CD4-positive, alpha-beta T cell treated with Interferon gamma for 1 hour (primary cell): Measurements from ENCODE around the gene R3HDM4.
A peak's percentile ranks its signal among the peaks of the same experiment; 100 is the strongest.

Experiments used
- DNase-seq: peaks from one replicate; pipeline ENCODE4 v3.0.0-alpha.2; 2020

The R3HDM4 gene

DNA sequence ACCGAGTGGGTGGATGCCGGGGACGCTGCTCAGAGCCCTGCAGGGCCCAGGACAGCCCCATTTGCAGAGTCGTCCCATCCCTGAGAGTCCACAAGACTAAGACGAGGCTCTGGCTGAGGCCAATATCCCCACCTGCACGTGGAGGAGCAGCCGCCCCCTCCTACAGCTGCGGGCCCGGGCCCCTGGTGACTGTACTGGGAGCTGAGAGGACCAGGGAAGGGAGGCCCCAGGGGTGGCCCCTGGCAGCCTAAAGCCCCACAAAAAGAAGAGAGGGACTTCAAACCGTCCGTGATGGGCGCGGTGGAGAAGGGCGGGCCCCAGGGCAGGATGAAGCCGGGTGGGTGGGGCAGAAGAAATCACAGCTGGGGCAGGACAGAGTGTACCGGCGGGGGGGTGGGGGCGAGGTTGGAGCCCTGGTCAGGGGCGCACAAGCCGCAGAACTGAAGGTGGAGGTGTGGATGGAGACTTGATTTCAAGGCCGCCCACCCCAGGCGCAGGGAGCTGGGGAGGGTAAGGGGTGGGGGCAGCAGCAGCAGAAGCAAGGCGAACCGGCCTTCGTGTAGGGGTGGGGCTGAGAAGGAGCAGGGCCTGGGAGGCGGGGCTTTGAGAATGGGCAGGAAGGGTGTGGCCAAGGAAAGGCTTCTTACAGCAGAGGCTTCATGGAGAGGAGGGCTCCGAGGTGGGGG lies 40.6 kb downstream of the R3HDM4 start:
- DNase-seq = peak; percentile 91

GRCh38 chr19:871446-872265 lies 41.4 kb downstream of the R3HDM4 start:
- no peak for DNase-seq

- no peak for DNase-seq
Observed at GRCh38 chr19:870963-871401, 42.0 kb downstream of the R3HDM4 start.

DNA sequence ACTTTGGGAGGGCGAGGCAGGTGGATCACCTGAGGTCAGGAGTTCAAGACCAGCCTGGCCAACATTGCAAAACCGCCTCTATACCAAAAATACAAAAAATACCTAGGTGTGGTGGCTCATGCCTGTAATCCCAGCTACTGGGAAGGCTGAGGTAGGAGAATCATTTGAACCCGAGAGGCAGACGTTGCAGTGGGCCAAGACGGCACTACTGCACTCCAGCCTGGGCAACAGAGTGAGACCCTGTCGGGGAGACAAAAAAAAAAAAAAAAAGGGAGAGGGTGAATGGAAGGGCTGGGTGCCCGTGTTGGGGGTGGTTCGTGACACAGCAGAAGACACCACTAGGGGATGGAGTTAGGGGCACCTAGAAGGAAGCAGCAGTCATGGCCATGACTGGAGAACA lies 42.7 kb downstream of the R3HDM4 start:
- no peak for DNase-seq

- no peak for DNase-seq
Observed at GRCh38 chr19:869245-870177, 43.5 kb downstream of the R3HDM4 start.

- DNase-seq = no peak
Observed at GRCh38 chr19:868458-869244, 44.4 kb downstream of the R3HDM4 start.

DNA sequence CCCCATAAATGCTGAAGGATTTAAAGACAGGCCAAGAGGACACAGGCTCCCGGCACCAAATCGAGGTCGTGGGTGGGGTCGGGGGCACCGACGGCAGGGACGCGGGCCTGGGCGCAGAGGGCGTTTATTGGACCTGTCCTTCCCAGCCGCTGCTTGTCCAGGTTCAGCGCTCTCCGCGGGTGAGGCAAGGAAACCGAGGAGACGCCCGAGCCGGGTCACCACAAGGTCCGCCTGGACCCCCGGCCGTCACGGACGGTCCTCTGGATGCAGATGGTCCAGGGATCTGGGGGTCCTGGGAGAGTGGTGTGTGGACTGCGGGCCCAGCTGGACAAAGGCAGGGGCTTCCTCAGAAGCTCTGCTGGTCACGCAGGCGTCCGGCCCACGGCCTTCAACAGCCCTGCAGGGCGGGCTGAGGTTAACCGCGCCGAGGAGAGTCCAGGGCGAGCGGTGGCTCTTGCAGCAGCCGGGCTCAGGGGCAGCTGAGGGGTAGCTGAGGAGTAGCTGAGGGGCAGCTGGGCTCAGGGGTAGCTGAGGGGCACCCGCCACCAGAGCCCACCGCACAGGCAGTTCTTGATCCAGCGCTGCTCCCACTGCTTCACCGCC lies 45.1 kb downstream of the R3HDM4 start:
- no peak for DNase-seq

DNA sequence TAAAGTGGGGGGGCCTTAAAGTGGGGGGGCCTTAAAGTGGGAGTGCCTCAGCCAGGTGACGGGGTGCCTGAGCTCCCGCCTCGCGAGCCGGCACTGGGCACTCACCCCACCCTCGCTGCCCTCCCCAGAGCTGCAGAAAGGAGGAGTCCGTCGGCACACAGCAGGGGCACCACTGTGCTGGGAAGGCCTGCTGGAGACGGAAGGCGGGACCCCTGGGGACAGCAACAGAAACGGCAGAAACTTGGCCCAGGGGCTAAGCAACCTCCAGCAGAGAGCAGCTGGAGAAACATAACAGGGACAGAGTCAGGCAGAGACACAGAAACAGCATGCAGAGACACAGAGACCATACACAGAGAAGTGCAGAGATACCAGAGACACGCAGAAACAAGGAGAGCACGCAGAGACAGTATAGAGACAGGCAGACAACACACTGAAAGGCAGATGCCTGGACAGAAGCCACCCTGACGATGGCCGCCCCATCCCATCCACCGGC lies 45.7 kb downstream of the R3HDM4 start:
- no peak for DNase-seq

DNA sequence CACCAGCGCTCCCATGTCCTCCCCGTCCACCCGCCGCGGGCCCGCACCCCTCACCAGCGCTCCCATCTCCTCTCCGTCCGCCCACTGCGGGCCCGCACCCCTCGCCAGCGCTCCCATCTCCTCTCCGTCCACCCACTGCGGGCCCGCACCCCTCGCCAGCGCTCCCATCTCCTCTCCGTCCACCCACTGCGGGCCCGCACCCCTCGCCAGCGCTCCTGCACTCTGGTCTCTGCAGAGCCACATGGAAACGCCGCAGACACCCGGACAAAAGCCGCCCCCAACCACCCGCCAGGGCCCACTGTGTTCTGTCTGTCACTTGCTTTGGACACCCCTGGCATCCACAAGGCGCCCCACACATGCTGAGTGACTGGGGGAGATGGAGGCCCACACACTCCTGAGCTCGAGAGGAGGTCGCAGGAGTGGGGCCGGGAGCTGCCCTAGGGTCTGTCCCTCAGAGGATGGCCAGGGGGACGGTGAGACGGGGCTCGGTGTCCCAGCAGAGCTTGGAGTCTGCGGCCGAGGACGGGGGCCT lies 46.2 kb downstream of the R3HDM4 start:
- no peak for DNase-seq

DNA sequence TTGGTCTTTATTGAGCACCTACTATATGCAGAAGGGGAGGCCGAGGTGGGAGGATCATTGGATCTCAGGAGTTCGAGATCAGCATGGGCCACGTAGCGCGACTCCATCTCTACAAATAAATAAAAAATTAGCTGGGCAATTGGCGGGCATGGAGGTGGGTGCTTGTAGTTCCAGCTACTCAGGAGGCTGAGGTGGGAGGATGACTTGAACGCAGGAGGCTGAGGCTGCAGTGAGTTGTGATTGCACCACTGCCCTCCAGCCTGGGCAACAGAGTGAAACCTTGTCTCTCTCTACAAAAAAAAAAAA lies 49.8 kb downstream of the R3HDM4 start:
- DNase-seq = no peak

- DNase-seq = peak; percentile 79
Observed at GRCh38 chr19:862581-863314, 50.3 kb downstream of the R3HDM4 start.

- peak; percentile 75 for DNase-seq
Observed at GRCh38 chr19:861756-862580, 51.1 kb downstream of the R3HDM4 start.

DNA sequence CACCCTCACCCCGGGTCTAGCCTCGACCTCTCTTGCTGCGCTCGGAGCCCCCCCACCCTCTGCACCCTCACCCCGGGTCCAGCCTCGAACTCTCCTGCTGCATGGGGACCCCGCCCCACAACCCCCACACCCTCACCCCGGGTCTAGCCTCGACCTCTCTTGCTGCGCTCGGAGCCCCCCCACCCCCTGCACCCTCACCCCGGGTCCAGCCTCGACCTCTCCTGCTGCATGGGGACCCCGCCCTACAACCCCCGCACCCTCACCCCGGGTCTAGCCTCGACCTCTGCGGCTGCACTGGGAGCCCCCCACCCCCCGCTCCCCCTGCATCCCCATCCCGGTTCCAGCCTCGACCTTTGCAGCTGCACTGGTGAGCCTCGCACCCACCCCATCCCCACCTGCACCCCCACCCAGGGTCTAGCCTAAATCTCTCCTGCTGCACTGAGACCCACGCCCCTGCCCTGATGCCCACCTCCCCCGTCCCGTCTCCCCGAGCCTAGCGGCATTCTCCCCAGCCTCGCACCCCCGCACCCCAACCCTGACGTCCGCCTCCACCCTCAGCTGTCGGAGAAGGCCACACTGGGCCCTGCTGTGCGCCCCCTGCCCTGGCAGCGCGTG lies 51.8 kb downstream of the R3HDM4 start:
- DNase-seq = no peak

- DNase-seq = peak; percentile 53
Observed at GRCh38 chr19:858868-859843, 53.9 kb downstream of the R3HDM4 start, which contains the start of gene CFD. Gene CFD, plus strand, starts transcription at chr19:859664. Its CDS starts 26 bp downstream, at chr19:859690.

DNA sequence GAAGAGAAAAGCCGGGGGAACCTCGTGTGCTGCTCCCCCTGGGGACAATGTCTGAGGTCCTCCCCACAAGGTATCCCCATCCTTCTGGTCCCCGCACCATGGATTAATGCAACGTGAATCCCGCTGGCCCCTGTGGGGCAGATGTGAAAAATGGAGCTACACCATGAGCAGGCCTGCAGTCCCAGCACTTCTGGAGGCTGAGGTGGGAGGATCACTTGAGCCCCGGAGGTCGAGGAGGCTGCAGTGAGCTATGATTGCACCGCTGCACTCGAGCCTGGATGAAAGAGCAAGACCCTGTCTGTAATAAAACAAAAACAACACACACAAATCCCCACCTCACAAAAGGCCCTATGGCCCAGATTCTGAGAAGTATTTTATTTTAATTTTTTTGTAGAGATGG lies 54.7 kb downstream of the R3HDM4 start:
- no peak for DNase-seq

GRCh38 chr19:855566-856120 lies 57.4 kb downstream of the R3HDM4 start:
- no peak for DNase-seq

GRCh38 chr19:855142-855541 lies 57.9 kb downstream of the R3HDM4 start:
- no peak for DNase-seq

DNA sequence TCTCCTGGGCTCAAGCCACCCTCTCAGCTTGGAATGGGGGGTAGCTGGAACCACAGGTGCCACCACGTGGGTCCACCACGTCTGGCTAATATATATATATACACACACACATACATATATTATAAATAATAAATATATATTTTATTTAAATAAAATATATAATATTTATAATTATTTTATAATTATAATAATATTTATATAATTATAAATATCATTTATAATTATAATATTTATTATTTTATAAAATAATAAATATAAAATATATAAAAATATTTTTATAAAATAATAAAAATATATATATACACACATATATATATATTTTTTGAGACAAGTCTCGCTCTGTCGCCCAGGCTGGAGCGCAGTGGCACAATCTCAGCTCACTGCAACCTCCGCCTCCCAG lies 58.5 kb downstream of the R3HDM4 start:
- DNase-seq = no peak
